Muscle layer of duodenum (tissue), 2 donors: ENCODE results near the gene PARP3.

ENCODE experiments used
- H3K27ac ChIP-seq: one replicate; pipeline ENCODE4 v1.7.0; 2013; ENCODE audit warnings: mild to moderate bottlenecking, low read length
- H3K27me3 ChIP-seq: one replicate; pipeline ENCODE4 v1.7.0; 2013; ENCODE audit warnings: low read depth, mild to moderate bottlenecking, control low read depth, low read length
- H3K36me3 ChIP-seq, 2 donors: one replicate each; pipeline ENCODE4 v1.7.0; 2013; ENCODE audit warnings: low read length in 2 of 2, control low read depth in 1 of 2, mild to moderate bottlenecking in 1 of 2; ENCODE audit not compliant: insufficient read depth in 2 of 2, control insufficient read depth in 1 of 2
- H3K4me1 ChIP-seq, 2 donors: one replicate each; pipeline ENCODE4 v1.7.0; 2013; ENCODE audit warnings: low read length in 2 of 2, mild to moderate bottlenecking in 2 of 2, control low read depth in 1 of 2, moderate library complexity in 1 of 2; ENCODE audit not compliant: insufficient read depth in 2 of 2, control insufficient read depth in 1 of 2
- H3K4me3 ChIP-seq, 2 donors: one replicate each; pipeline ENCODE4 v1.7.0; 2013; ENCODE audit warnings: low read length in 2 of 2, low read depth in 1 of 2, mild to moderate bottlenecking in 1 of 2
- H3K9me3 ChIP-seq, 2 donors: one replicate each; pipeline ENCODE4 v1.7.0; 2013; ENCODE audit warnings: low read length in 2 of 2, control low read depth in 1 of 2, mild to moderate bottlenecking in 1 of 2; ENCODE audit not compliant: control insufficient read depth in 1 of 2
- donor health status: healthy.

The PARP3 gene

GRCh38 chr3:51995346-51996163, 53.4 kb downstream of the PARP3 start, which contains the start of gene RPL29:
TSS of gene RPL29 (minus strand) at chr3:51995895. CDS start at chr3:51995461, 434 bp downstream.
- Histone ChIP-seq H3K27me3 (no peaks in the 10 kb centered on the region), H3K4me3 (peak within 1 kb of the TSS; percentile 86 to 93), H3K4me1 (peaks cover 12 to 14% of the 10 kb centered on the region in 2 donors), H3K27ac (peak within 1 kb of the TSS; percentile 91), H3K9me3 (no peaks in the 10 kb centered on the region), H3K36me3 (peaks cover 17 to 31% of the 10 kb centered on the region in 2 donors)

GRCh38 chr3:51997172-51997571, 55.0 kb downstream of the PARP3 start:
- H3K27me3 ChIP-seq: no peaks in the 10 kb centered on the region
- H3K36me3 ChIP-seq: peaks cover 17 to 25% of the 10 kb centered on the region in 2 donors
- H3K4me1 ChIP-seq: peaks cover 12 to 18% of the 10 kb centered on the region in 2 donors
- H3K4me3 ChIP-seq: no peak overlapping the region
- no peak overlapping the region for H3K27ac ChIP-seq
- H3K9me3 ChIP-seq: no peaks in the 10 kb centered on the region

- peaks cover 12 to 18% of the 10 kb centered on the region in 2 donors for H3K4me1 ChIP-seq
- no peaks in the 10 kb centered on the region for H3K27me3 ChIP-seq
- no peak overlapping the region for H3K27ac ChIP-seq
- H3K9me3 ChIP-seq: no peaks in the 10 kb centered on the region
- H3K36me3 ChIP-seq: peaks cover 10 to 17% of the 10 kb centered on the region in 2 donors
- no peak overlapping the region for H3K4me3 ChIP-seq
These were observed 55.9 kb downstream of the PARP3 start for GRCh38 chr3:51997935-51998596.
